A673 (cell line): ENCODE measurements around the gene HNF1A. TPM values are rescaled to one million over a fixed set of nuclear protein-coding genes. Genes with fewer than 3 reads are reported as not detected.

ENCODE experiments used
- BruUV-seq: library from RNA; stranded (reverse); fragments of 400-500 nt; replicated peaks from 2 replicates; lab custom pipeline; 2021; lab: Mats Ljungman, UMichigan
- CTCF ChIA-PET: fragments of 300-600 bp; sonication (Branson Sonifier 250); formaldehyde crosslinking; loops from one replicate; lab custom pipeline; 2022; ENCODE audit warnings: antibody characterized with exemption; lab: Charles Lee
- POLR2A ChIA-PET: fragments of 300-600 bp; sonication (Branson Sonifier 250); formaldehyde crosslinking; loops from one replicate; lab custom pipeline; 2022; ENCODE audit warnings: antibody characterized with exemption; ENCODE audit not compliant: low non-redundant PET; lab: Charles Lee
- DNase-seq: peaks from one replicate; pipeline ENCODE4 v3.0.0-alpha.2; 2015; ENCODE audit warnings: low spot score
- H3K27ac ChIP-seq: fragments of 200-600 bp; sonication (generic); 2 replicates; pipeline ENCODE4 v1.5.1; 2016; ENCODE audit warnings: mixed run types, low read depth, mild to moderate bottlenecking, mixed read lengths, antibody characterized with exemption, low read length; ENCODE audit not compliant: poor library complexity, severe bottlenecking
- H3K27me3 ChIP-seq: fragments of 200-600 bp; sonication (generic); replicated peaks from 2 replicates; pipeline ENCODE4 v1.6.1; 2017; ENCODE audit warnings: mixed run types, low read depth, mild to moderate bottlenecking, mixed read lengths, antibody characterized with exemption, low read length; ENCODE audit not compliant: insufficient read depth, poor library complexity
- H3K36me3 ChIP-seq: fragments of 200-600 bp; sonication (generic); 2 replicates; pipeline ENCODE4 v1.6.1; 2016; ENCODE audit warnings: mixed run types, mild to moderate bottlenecking, mixed read lengths, antibody characterized with exemption, low read length; ENCODE audit not compliant: insufficient read depth, poor library complexity, severe bottlenecking
- H3K4me1 ChIP-seq: fragments of 200-600 bp; sonication (generic); 2 replicates; pipeline ENCODE4 v1.6.1; 2017; ENCODE audit warnings: mixed run types, mild to moderate bottlenecking, mixed read lengths, antibody characterized with exemption, low read length; ENCODE audit not compliant: insufficient read depth, poor library complexity, severe bottlenecking
- H3K4me3 ChIP-seq: fragments of 200-600 bp; sonication (generic); 2 replicates; pipeline ENCODE4 v1.5.1; 2016; ENCODE audit warnings: low read depth, mixed run types, mild to moderate bottlenecking, mixed read lengths, low read length; ENCODE audit not compliant: poor library complexity, severe bottlenecking
- H3K9me3 ChIP-seq: fragments of 200-600 bp; sonication (generic); 2 replicates; pipeline ENCODE4 v1.6.1; 2016; ENCODE audit warnings: mixed run types, low read depth, mild to moderate bottlenecking, mixed read lengths, antibody characterized with exemption, low read length; ENCODE audit not compliant: poor library complexity, severe bottlenecking
- CTCF ChIP-seq: fragments of 300-800, 200-600 bp; sonication (generic); conservative IDR thresholded peaks from 2 replicates; pipeline ENCODE4 v1.5.1; 2017; ENCODE audit warnings: low read depth, mild to moderate bottlenecking, antibody characterized with exemption, low read length, moderate library complexity, mixed read lengths
- EZH2 ChIP-seq: fragments of 200-600 bp; sonication (generic); IDR thresholded peaks from 2 replicates; pipeline ENCODE4 v1.6.1; 2017; ENCODE audit warnings: borderline replicate concordance, low read depth, mild to moderate bottlenecking, mixed read lengths, antibody characterized with exemption, low read length; ENCODE audit not compliant: poor library complexity, severe bottlenecking
- intact Hi-C: fragments of 100-400 bp; cut with micrococcal nuclease; formaldehyde crosslinking; loops from one replicate; pipeline ENCODE4 v1.10.0; 2022; ENCODE audit not compliant: unreplicated experiment
- total RNA-seq: library from RNA; stranded (reverse); gene quantifications from 2 replicates; pipeline ENCODE4 v1.2.3, GENCODE V29; 2021

The HNF1A gene
- total RNA-seq, 1 experiment from 2014 or later: not detected

- no peaks in the 10 kb centered on the region for H3K36me3 ChIP-seq
- no peaks in the 10 kb centered on the region for H3K27me3 ChIP-seq
- no peaks in the 10 kb centered on the region for H3K4me1 ChIP-seq
- BruUV-seq: no TSS peak
- ChIA-PET POLR2A (no interaction called here), CTCF (no interaction called here)
- H3K27ac ChIP-seq: no peak overlapping the region
- no peak for DNase-seq
- no peak overlapping the region for H3K4me3 ChIP-seq
- intact Hi-C loops: no loop called here
- H3K9me3 ChIP-seq: no peaks in the 10 kb centered on the region
- TF ChIP-seq CTCF: no peak
- no peak for TF ChIP-seq EZH2
Observed at GRCh38 chr12:120977531-120978295, 630 bp upstream of the HNF1A start.

GRCh38 chr12:120979220-120979861 lies 998 bp downstream of the HNF1A start:
- BruUV-seq: no TSS peak
- intact Hi-C loops: no loop called here
- POLR2A ChIA-PET: no interaction called here

More at GRCh38 chr12:120979220-120979861, 998 bp downstream of the HNF1A start:
- Histone ChIP-seq H3K27me3 (no peaks in the 10 kb centered on the region), H3K4me3 (no peak overlapping the region), H3K4me1 (no peaks in the 10 kb centered on the region), H3K27ac (no peak overlapping the region), H3K9me3 (no peaks in the 10 kb centered on the region), H3K36me3 (no peaks in the 10 kb centered on the region)
- CTCF ChIA-PET: no interaction called here
- DNase-seq: no peak
- TF ChIP-seq EZH2 (no peak), CTCF (no peak)
